Activated CD8-positive, alpha-beta memory T cell treated with anti-CD3 and anti-CD28 coated beads for 48 hours (primary cell): ENCODE data around the gene ACVR2B.

ENCODE experiments used
- DNase-seq, 3 experiments: peaks; one replicate each; pipeline ENCODE4 v3.0.0-alpha.2; 2020; ENCODE audit warnings: low read depth in 2 of 3, low spot score in 2 of 3

The ACVR2B gene

GRCh38 chr3:38524141-38524739 is 70.5 kb downstream of the ACVR2B start:
- no peak for DNase-seq

- DNase-seq = no peak
These were observed 73.1 kb downstream of the ACVR2B start for GRCh38 chr3:38526792-38527191.

GRCh38 chr3:38528457-38528856 is 74.8 kb downstream of the ACVR2B start:
- no peak for DNase-seq

- DNase-seq = no peak
These were observed 78.8 kb downstream of the ACVR2B start for GRCh38 chr3:38532529-38532928.

- DNase-seq = no peak
These were observed 79.7 kb downstream of the ACVR2B start for GRCh38 chr3:38533285-38533976.

GRCh38 chr3:38534180-38534579 is 80.5 kb downstream of the ACVR2B start:
- DNase-seq = no peak

GRCh38 chr3:38534604-38535003 is 80.9 kb downstream of the ACVR2B start:
- no peak for DNase-seq

- no peak for DNase-seq
These were observed 83.0 kb downstream of the ACVR2B start for GRCh38 chr3:38536671-38537070.

- DNase-seq = no peak
These were observed 85.2 kb downstream of the ACVR2B start for GRCh38 chr3:38538773-38539353.

- no peak for DNase-seq
These were observed 88.1 kb downstream of the ACVR2B start for GRCh38 chr3:38541806-38542205.
